Sigmoid colon (tissue), 7 donors: ENCODE data around the gene TOMM7. TPM values are rescaled to one million over a fixed set of nuclear protein-coding genes. Genes with fewer than 3 reads are reported as not detected.
"Not testable (repeated sequence)": the region's sequence is repeated elsewhere in the genome, so short reads cannot be mapped to it uniquely, and the experiment has no call there.

ENCODE experiments used
- DNase-seq: peaks from one replicate; pipeline ENCODE4 v3.0.0-alpha.2; 2019
- H3K27ac ChIP-seq, 4 donors: fragments of 200-600 bp; sonication (generic); one replicate each; pipeline ENCODE4 v1.5.1; 2016 to 2019; ENCODE audit warnings: mild to moderate bottlenecking in 1 of 4
- H3K27me3 ChIP-seq, 3 donors: fragments of 200-600 bp; sonication (generic); one replicate each; pipeline ENCODE4 v1.5.1; 2019; ENCODE audit warnings: mild to moderate bottlenecking in 1 of 3
- H3K36me3 ChIP-seq, 4 donors: fragments of 200-600 bp; sonication (generic); one replicate each; pipeline ENCODE4 v1.5.1; 2016 to 2019
- H3K4me1 ChIP-seq, 4 donors: fragments of 200-600 bp; sonication (generic); one replicate each; pipeline ENCODE4 v1.5.1; 2017 to 2019
- H3K4me3 ChIP-seq, 4 donors: fragments of 200-600 bp; sonication (generic); one replicate each; pipeline ENCODE4 v1.5.1; 2017 to 2019; ENCODE audit warnings: mild to moderate bottlenecking in 2 of 4, moderate library complexity in 1 of 4
- H3K9me3 ChIP-seq, 4 donors: fragments of 200-600 bp in 3 of 4; sonication (generic) in 3 of 4; one replicate each; pipeline versions ENCODE4 v1.5.1 to v1.6.1; 2013 to 2019
- EP300 ChIP-seq, 4 donors: sonication (generic); formaldehyde crosslinking; IDR thresholded peaks; one replicate each; pipeline ENCODE4 v1.6.1; 2017; ENCODE audit warnings: antibody characterized with exemption in 4 of 4
- POLR2A ChIP-seq, 2 donors: fragments of 450-650 bp; IDR thresholded peaks; one replicate each; pipeline ENCODE4 v1.6.1; 2016; ENCODE audit warnings: antibody characterized with exemption in 2 of 2, mild to moderate bottlenecking in 2 of 2, moderate library complexity in 2 of 2
- POLR2AphosphoS5 ChIP-seq, 4 donors: sonication (generic); formaldehyde crosslinking; IDR thresholded peaks; one replicate each; pipeline ENCODE4 v1.6.1; 2017; ENCODE audit warnings: antibody characterized with exemption in 4 of 4
- WGBS, 2 donors: extraction: QIAGEN DNeasy Blood & Tissue Kit; methylation state at CpG; one replicate each; pipeline ENCODE4 v1.1.7; 2013; 5-methylcytosine and 5-hydroxymethylcytosine counted together
- intact Hi-C: fragments of 100-400 bp; cut with DNase I; formaldehyde crosslinking; loops from one replicate; pipeline ENCODE4 v1.15.1; 2023
- polyA plus RNA-seq, 3 donors: library from polyadenylated mRNA; stranded (reverse); fragments of 200-250 nt; gene quantifications; one replicate each; pipeline ENCODE4 v1.2.3, GENCODE V29; 2013
- total RNA-seq, 4 donors: library from RNA; depleted of rRNA; stranded (reverse); fragments of >200 nt; gene quantifications; one replicate each; pipeline ENCODE4 v1.1.0, GENCODE V29; 2016
- TF ChIP-seq, protein P1 (sequence below), 4 experiments: fragments of 450-650 bp in 3 of 4; fragments of 200-600 bp in 1 of 4; IDR thresholded peaks; one replicate each; pipeline ENCODE4 v1.5.1; 2016 to 2019; ENCODE audit warnings: antibody characterized with exemption in 4 of 4, mild to moderate bottlenecking in 3 of 4, moderate library complexity in 2 of 4
- donor health status: healthy with polysubstance abuse.
- donor health status: Bipolar disorder and iron deficiency.
- donor health status: healthy.

Gene TOMM7
- total and polyA plus RNA-seq, 7 donors: 148 to 625 (median 326) TPM

DNA sequence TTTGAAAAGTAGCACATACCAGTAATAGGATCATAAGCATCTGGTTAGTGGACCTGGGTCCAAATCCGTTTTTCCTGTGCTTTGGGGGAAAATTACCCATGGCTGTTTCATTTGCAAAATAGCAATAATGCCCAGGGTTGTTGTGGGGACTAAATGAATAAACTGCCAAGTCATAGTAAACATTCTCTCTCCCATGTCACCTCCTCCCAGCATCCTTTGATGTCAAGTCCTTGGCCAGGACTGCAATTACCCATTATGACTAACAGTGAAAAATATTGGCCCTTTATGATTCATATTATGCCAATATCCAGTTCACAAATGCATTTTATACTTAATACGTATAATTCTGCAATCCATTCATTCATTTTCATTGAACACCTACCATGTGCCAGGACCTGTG, 23.0 kb downstream of the TOMM7 start:
- H3K27me3 ChIP-seq: no peaks in the 10 kb centered on the region

DNA sequence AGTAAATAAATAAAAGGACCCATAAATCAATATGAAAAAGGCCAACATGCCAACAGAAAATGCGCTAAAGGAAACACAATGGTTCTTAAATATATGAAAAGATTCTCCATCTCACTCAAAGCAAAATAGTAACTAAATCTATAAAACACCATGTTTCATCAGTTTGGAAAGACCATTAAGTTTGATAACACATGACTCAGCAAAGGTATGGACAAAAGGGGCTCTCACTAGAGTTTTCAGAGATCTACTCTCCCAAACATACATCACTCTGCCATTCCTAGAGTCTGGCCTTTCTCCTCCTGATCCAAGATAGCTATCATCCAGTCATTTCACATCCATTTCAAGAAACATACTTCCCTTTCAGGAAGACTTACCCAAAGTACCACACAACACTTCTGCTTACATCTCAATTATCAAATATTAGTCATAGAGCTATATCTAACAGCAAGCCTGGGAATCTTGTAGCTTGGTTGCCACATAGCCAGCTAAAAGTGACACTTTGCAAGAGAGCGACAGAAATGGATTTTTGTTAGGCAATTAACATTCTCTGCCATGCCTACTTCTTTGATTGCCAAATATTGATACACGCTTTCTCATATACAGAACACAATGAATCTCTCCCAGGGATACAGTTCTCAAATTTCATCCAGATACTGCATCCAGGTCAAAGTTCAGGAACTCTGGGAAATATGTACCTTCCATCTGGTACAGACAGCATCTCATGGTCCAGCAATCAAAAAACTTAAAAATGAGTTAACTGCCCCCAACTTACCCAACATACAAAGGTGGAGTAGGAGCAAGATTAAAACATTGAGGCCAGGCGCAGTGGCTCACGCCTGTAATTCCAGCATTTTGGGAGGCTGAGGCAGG, 28.8 kb downstream of the TOMM7 start:
- TF ChIP-seq POLR2A (IDR thresholded peaks at IDR 0.05) (no peak), EP300 (IDR thresholded peaks at IDR 0.05) (no peak), POLR2AphosphoS5 (IDR thresholded peaks at IDR 0.05) (no peak)
- TF ChIP-seq, protein P1, sequence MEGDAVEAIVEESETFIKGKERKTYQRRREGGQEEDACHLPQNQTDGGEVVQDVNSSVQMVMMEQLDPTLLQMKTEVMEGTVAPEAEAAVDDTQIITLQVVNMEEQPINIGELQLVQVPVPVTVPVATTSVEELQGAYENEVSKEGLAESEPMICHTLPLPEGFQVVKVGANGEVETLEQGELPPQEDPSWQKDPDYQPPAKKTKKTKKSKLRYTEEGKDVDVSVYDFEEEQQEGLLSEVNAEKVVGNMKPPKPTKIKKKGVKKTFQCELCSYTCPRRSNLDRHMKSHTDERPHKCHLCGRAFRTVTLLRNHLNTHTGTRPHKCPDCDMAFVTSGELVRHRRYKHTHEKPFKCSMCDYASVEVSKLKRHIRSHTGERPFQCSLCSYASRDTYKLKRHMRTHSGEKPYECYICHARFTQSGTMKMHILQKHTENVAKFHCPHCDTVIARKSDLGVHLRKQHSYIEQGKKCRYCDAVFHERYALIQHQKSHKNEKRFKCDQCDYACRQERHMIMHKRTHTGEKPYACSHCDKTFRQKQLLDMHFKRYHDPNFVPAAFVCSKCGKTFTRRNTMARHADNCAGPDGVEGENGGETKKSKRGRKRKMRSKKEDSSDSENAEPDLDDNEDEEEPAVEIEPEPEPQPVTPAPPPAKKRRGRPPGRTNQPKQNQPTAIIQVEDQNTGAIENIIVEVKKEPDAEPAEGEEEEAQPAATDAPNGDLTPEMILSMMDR (IDR thresholded peaks at IDR 0.05): no peak
- intact Hi-C loops: no loop called here
- Histone ChIP-seq H3K27ac (no peak overlapping the region), H3K9me3 (no peaks in the 10 kb centered on the region), H3K4me3 (no peak overlapping the region), H3K36me3 (no peaks in the 10 kb centered on the region), H3K27me3 (no peaks in the 10 kb centered on the region), H3K4me1 (no peaks in the 10 kb centered on the region)
- no peak for DNase-seq
- WGBS, 2 donors: 83 to 94% methylated on average over 5 of the region's 5 CpGs

More for the DNA sequence above, 23.0 kb downstream of the TOMM7 start:
- no peak for DNase-seq
- intact Hi-C loops: no loop called here
- TF ChIP-seq POLR2AphosphoS5 (IDR thresholded peaks at IDR 0.05): no peak
- TF ChIP-seq, protein P1 (IDR thresholded peaks at IDR 0.05): no peak
- no peak for TF ChIP-seq EP300 (IDR thresholded peaks at IDR 0.05)
- TF ChIP-seq POLR2A (IDR thresholded peaks at IDR 0.05): no peak
- no peaks in the 10 kb centered on the region for H3K36me3 ChIP-seq
- no peak overlapping the region for H3K27ac ChIP-seq
- WGBS, 2 donors: 83 to 87% methylated on average over 2 of the region's 2 CpGs
- no peaks in the 10 kb centered on the region for H3K9me3 ChIP-seq
- H3K4me3 ChIP-seq: no peak overlapping the region
- no peaks in the 10 kb centered on the region for H3K4me1 ChIP-seq

GRCh38 chr7:22791204-22792158, 31.2 kb downstream of the TOMM7 start:
- 52 to 71% methylated on average over 4 of the region's 4 CpGs for WGBS, 2 donors
- H3K27me3 ChIP-seq: no peaks in the 10 kb centered on the region

GRCh38 chr7:22790640-22791039, 32.0 kb downstream of the TOMM7 start:
- 89 to 94% methylated on average over 13 of the region's 13 CpGs for WGBS, 2 donors
- intact Hi-C loops: not testable (repeated sequence)

More at GRCh38 chr7:22791204-22792158, 31.2 kb downstream of the TOMM7 start:
- Histone ChIP-seq H3K4me3 (no peak overlapping the region), H3K27ac (no peak overlapping the region), H3K36me3 (no peaks in the 10 kb centered on the region), H3K4me1 (no peaks in the 10 kb centered on the region), H3K9me3 (no peaks in the 10 kb centered on the region)
- no peak for DNase-seq
- TF ChIP-seq, protein P1 (IDR thresholded peaks at IDR 0.05): no peak
- no peak for TF ChIP-seq POLR2AphosphoS5 (IDR thresholded peaks at IDR 0.05)
- no peak for TF ChIP-seq POLR2A (IDR thresholded peaks at IDR 0.05)
- no peak for TF ChIP-seq EP300 (IDR thresholded peaks at IDR 0.05)
- intact Hi-C loops: no loop called here

GRCh38 chr7:22787951-22788350, 34.7 kb downstream of the TOMM7 start:
- TF ChIP-seq POLR2AphosphoS5 (IDR thresholded peaks at IDR 0.05) (no peak), POLR2A (IDR thresholded peaks at IDR 0.05) (no peak), EP300 (IDR thresholded peaks at IDR 0.05) (no peak)
- TF ChIP-seq, protein P1 (IDR thresholded peaks at IDR 0.05): no peak
- no peaks in the 10 kb centered on the region for H3K36me3 ChIP-seq
- no peak overlapping the region for H3K4me3 ChIP-seq
- H3K27me3 ChIP-seq: no peaks in the 10 kb centered on the region
- no peaks in the 10 kb centered on the region for H3K9me3 ChIP-seq
- intact Hi-C loops: loop anchor here (10.0 kb wide), 1 partner anchor 267 kb away; no protein-coding TSS in a partner anchor
- no peak overlapping the region for H3K27ac ChIP-seq
- no peak for DNase-seq
- H3K4me1 ChIP-seq: no peaks in the 10 kb centered on the region

More at GRCh38 chr7:22790640-22791039, 32.0 kb downstream of the TOMM7 start:
- H3K9me3 ChIP-seq, H3K4me1 ChIP-seq, H3K4me3 ChIP-seq, H3K36me3 ChIP-seq, H3K27ac ChIP-seq, H3K27me3 ChIP-seq, DNase-seq: not testable (repeated sequence)
